Measurements from ENCODE around the gene DBR1.

DBR1 gene, protein sequence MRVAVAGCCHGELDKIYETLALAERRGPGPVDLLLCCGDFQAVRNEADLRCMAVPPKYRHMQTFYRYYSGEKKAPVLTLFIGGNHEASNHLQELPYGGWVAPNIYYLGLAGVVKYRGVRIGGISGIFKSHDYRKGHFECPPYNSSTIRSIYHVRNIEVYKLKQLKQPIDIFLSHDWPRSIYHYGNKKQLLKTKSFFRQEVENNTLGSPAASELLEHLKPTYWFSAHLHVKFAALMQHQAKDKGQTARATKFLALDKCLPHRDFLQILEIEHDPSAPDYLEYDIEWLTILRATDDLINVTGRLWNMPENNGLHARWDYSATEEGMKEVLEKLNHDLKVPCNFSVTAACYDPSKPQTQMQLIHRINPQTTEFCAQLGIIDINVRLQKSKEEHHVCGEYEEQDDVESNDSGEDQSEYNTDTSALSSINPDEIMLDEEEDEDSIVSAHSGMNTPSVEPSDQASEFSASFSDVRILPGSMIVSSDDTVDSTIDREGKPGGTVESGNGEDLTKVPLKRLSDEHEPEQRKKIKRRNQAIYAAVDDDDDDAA

DNA sequence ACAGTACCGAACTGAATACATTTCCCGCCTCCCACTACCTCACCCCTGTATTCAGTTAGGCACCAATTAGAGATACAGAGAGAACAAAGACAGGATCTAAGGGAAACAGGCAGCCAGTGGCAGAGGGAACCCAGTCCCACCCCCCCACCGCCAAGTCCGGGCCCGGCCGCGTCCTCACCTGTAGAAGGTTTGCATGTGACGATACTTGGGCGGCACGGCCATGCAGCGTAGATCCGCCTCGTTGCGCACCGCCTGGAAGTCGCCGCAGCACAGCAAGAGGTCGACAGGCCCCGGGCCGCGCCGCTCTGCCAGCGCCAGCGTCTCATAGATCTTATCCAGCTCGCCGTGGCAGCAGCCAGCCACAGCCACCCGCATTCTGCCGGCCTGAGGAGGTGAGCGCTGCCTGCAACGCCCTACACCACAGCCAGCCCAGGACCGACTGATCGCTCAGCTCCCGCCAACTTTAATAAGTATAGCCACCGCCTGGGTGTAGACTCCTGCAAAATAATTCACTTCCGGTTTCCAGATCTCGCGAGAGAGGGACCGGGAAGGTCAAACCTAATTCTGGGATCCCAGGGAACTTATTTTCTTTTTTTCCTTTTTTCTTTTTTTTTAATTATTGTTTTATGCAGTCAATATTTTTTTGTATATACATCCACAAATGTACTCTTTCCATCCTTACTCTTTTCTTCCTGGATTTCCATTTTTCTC is at the start of gene DBR1:
DBR1 (minus strand) TSS at position 501 of the 711 bp plus-strand sequence; CDS start at position 375, 126 bp downstream.
- FAIRE-seq: peak; percentile 82

DNA sequence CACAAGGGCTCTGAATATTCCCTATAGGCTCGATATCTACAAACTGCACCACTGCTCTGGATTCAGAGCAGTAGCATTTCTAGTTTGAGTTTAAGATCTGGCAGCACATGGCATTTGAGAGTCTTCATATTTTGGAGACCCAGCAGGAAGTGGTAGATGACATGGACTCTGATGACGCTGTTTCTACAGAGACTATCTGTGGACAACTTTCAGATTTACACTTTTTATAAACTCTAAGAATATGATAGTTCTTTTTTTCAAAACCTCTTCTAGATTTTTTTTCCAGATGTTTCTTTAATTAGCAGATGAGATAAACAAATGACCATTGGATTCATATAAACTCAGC is 48.2 kb upstream of the DBR1 start:
- FAIRE-seq: no peak

DNA sequence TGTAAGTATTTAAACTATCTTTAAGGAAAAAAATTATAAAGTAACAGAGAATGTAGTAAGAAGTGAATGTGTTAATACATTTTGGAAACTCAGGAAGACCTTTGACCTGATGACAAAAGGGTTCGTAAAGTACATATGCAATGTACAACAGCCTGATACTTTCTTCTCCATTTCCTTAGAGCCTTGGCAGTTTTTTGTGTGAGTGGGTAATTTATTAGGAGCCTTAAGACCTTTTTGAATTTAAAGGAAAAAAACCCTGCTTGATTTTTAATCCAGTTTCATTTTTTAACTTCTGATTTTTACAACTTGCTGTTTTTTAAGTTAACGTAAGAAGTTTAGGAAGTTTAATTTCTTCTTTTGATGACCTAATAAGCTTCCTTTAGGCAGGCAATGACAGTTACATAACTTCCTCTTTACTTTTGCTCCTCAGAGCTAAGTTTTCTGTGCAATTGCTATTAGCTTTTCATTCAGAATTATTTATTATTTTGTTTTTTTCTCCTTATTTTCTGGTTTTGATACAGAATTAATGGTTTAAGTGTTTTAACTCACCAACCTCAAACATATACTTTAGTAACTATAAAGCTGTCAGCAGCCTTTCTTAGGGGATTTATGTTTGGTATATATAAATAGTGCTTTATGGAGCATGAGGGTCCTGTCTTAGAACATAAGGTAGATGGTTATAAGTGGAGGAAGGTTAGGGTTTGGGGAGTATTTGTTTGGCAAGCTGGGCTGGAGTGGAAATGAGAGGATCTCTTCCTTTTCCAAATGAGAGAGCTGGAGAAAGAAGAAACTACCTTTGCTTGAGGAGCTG is 47.6 kb upstream of the DBR1 start:
- no peak for FAIRE-seq

DNA sequence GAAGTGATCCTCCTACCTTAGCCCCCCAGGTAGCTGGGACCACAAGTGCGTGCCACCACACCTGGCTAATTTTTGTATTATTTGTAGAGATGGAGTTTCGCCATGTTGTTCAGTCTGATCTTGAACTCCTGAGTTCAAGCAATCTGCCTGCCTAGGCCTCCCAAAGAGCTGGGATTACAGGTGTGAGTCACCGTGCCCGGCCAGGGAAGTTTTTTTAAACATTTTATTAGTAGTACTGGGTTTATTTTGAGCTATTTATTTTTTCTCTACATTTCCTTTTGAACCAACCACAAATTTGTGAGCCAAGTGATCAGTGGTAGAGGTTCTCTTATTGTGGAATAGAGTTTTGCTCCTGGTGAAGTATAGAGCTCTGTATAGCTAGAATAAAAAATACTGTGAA is 46.1 kb upstream of the DBR1 start:
- no peak for FAIRE-seq

DNA sequence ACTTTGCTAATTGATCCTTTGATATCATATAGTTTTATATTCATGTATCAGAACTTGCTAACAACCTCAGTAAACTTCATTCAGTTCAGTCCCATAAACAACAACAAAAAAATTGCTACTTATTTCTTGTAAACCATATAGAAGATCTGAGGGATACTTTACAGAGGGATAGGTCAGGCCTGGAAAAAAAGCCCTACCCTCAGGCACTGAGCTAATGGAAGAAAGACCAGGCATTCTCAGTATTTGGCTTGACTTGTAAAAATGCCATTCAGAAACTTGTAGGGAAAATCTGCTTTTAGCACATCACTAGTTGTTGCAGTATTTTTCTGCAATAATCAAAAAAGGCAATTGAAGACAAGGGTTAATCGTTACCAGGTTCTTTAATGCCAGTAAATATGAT is 45.5 kb upstream of the DBR1 start:
- FAIRE-seq: no peak

DNA sequence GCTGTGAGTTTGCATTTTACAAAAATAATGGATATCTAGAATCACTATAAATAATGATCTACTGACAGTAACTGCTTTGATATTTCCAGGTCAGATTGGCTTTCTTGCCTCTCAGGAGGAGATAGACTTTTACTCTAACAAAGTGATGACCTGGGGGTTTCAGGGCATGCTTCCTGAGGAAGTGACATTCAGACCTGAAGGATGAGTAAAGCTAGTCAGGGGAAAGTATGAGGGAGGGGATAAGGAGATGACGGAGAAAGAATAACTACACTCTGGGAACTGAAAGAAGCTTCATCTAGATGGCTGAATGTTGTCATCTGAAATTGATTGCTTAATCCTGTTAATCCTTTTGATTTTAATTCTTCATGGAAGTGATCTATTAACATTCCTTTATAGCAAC is 44.5 kb upstream of the DBR1 start:
- FAIRE-seq: no peak

DNA sequence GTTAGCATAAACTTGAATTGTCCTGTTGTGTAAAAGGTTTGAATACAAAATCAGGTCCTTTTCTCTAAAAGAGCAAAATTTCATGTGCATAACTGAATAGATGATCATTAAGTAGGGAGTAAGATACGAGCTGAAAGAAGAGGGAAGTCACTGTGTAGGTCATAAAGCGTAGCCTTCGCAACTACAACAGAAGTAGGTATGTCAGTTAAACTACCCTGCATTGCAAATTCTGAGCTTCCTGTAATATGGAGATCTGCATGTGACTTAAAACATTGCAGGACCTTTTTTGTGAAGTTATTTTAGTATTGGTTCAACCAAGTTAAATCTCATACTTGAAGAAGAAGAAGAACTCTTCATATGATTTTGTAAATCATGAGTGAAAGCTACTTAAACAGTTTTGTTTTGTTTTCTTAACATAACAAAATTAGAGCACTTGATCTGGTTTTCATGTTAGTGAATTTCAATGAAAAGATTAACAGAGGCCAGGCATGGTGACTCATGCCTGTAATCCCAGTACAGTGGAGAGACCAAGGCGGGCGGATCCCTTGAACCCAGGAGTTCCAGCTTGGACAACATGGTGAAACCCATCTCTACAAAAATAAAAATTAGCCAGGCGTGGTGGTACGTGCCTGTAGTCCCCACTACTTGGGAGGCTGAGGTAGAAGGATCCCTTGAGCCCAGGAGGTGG is 38.8 kb upstream of the DBR1 start:
- no peak for FAIRE-seq

DNA sequence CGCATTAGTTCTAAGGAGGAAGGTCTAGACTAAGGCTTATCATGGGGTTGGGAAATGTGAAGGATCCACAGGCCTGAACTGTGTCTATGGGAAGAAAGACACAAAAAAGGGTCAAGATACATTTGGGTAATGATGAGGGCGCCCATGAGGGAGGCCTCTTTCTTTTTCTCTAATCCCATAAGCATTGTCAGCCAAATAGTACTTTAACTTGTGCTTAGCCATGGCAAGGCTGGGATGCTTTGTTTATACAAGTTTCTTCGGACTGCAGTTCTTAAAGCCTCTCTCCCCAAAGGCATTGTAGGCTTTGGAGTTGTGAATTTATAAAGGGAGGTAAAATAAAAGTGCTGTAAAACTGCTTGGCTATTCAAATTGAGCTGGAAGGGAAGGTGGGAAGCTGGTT is 35.8 kb upstream of the DBR1 start:
- FAIRE-seq: no peak

DNA sequence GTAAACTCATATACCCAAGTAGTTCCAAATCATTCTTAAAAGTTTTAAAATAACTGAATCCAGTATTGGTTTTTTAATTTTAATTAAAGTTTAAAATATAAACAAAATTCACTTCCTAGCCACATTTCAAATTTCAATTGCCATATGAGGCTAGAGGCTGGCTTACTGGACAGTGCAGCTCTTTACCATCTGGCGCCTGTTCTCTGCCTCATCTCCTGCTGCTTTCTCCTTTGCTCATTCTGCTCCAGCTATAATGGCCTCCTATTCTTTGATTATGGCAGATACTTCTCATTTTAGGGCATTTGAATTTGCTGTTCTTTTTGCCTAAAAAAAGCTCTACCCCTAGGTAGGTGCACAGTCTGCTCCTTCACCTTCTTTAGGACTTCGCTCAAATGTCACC is 31.5 kb upstream of the DBR1 start:
- no peak for FAIRE-seq

DNA sequence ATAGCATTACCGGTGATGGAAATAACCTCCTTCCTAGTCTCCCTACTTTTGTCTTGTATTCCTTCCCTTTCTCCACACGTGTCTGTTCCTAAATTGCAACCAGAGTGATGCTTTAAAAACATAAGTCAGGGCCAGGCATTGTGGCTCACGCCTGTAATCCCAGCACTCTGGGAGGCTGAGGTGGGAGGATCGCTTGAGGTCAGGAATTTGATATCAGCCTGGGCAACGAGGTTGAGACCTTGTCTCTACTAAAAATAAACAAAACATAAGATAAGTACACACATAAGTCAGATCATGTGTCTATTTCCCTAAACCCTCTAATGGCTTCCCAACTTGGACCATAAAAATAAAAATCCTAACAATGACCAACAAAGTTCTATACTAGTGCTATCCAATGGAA is 30.8 kb upstream of the DBR1 start:
- no peak for FAIRE-seq

DNA sequence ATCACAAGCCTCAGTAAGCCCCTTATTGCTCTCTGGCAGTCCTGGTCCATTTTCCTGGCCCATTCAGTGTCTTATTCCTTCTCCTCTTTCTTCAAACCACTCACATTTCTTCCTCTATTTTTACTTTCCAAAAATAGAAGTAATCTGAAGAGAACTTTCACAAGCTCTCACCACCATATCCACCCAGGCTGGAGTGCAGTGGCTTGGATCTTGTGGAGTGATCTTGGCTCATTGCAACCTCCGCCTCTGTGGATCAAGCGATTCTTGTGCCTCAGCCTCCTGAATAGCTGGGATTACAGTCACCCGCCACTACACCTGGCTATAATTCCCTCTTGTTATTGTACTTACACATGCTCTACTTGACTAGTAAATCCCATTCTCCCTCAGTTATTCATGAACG is 29.2 kb upstream of the DBR1 start:
- no peak for FAIRE-seq

DNA sequence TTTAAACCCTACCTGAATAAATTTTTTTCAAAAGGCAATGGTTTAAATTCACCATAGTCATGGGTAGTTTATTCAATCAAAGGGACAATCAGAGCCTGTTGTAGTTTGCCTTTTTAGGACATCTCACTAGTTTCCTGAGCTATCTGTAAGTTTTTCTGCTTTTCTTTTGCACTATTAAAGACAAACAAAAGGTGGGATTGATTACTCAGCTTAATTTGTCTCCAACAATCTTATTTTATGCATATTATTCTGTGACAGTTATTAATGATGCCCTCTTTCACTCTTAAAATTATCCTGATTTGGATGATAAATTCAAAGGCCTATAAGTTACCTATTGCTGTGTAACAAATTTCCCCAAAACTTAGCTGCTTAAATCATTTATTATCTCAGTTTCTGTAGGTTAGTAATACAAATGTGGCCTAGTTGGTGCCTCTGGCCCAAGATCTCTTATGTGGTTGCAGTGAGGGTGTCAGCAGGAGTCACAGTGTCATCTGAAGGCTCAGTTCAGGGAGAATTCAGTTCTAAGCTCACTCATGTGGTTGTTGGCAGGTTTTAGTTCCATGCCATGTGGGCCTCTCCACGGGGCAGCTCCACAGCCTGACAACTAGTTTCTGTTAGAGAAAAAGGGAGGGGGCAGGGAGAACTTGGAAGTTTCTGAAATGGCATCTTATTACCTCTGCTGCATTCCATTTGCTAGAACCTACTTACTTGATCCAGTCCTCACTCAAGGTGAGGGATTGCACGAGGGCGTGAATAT is 28.4 kb upstream of the DBR1 start:
- no peak for FAIRE-seq

DNA sequence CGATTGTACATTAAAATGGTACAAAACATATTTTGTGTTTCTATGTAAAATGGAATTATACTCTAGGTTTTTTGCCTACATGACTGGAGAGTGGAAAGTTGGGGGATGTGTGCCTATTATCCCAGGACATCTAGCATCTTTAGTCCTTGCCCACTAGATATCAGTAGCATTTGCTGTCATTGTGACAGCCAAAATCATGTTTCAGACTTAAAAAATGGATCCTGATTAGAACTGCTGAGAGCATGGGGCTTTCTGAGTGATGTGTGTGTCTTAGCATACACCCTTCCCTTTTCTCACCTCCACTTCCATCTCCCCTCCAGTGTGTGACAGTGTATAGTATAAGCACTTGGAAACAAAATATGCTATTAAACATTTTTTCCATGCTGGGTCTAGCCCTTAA is 25.7 kb upstream of the DBR1 start:
- no peak for FAIRE-seq

DNA sequence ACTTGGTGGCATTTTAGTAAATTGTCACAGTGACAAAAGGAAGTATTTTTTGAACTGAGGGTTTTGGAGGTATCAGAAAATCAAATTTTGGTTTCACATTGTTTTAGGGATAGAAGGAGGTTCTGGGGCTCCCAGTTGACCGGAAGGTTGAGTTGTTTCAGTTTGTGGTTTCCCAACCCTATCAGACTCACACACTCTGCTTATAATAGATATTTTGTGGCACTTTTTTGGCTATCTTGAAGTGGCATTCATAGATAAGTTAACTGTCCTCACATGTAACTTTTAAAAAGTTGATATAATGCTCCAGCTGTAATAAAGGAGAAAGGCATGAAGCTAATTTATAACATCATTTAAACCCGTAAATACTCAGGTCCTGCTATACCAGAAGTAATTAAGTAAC is 25.1 kb upstream of the DBR1 start:
- no peak for FAIRE-seq

DNA sequence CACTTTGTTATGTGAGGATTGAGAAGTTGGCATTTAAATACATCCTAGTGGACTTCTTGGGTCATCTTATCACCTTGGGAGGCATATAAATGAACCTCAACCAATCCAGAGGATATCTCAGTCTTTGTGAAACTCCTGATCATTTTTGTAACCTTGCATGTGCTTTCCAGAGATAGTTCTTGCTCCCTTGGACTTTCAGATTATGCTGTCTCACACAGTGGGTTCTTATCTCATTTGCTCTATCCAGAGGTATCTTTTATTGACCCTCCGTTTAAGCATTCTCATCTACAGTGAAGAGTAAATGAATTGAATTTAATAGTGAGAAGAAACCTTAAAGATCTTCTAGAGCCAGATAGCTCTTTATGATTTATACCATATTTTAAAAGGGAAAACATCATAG is 22.8 kb upstream of the DBR1 start:
- no peak for FAIRE-seq

DNA sequence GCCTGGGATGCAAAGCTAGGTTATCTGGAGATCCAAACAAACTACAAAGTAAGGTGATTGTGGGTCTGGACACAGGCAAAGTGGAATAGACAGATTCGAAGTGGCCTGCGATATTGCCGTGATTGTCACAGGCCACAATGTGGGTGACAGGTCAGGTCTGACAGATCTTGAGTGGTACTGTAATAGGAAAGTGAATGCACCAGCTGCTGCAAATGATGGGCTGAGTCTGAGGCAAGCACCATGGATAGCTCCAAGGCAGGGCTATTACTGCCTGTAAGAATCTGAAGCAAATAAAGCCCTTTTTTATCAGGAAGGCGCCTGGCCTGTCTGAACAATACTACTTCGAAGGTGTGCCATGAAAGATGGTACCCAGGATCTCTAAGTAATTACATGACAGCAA is 22.3 kb upstream of the DBR1 start:
- FAIRE-seq: no peak

DNA sequence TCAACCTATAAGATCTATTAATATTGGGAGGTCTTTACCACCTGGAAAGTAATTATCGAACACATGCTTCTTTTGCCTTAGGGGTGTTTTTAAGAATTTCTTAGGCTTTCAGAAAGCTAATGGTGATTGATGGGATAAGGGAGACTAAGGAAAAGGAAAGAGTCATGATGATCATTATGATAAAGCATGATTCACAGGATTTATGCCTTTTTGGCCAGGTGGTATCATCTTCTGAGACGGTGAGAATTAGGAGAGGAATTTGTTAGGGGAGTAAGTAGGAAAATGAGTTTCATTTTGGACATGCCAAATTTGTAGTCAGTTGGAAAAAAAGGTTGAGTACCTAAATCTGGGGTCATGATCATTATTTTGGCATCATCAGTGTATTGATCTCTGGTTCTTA is 21.3 kb upstream of the DBR1 start:
- FAIRE-seq: no peak

DNA sequence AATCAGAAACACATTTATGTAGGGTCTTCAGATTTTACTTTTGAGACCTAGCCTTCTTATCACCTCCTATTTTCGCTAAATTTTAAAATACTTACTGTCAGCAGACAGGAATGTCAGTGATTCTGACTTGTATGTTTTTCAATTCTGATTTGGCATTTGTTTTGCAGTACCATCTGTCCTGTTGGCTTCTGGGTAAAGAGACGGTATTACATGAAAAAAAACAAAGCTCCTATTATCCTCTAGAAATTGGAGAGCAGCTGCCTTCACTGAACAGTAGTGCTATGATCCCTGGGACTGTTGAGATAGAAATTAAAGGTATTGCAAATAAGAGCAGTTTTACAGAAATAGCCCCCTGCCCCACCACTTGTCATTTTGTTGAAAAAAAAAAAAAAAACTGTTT is 20.8 kb upstream of the DBR1 start:
- no peak for FAIRE-seq

DNA sequence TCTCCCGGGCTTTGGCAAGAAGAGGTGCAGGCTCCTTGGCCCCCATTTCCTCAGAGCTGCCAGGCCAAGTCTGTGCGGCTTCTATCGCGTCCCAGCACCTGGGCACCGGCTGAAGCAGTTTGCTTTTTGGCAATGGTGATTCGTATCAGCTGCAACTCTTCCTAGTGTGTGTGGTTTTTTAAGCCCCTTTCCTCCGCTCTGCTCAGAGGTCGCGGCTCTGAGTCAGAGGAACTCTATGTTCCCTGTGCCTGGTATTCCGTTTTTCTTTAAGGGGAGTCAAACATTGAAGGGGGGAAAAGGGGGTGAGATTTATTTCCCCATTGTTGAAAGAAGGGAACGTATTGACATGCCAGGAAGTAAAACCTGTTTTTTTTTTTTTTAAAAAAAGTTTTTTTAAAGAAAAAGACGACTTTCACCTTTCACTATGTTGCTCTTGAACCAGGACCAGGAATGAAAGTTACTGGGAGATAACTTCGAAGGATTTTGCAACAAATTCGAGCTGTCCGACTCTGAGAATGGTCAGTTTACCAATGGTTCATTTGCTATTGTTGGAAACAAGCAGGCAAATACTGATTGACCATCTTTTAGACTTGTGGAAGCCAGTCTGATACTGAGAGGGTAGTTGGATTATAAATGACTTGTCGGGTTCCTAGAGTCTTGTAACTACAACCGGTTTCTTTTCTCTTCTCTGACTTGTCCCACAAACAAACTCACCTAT is 13.5 kb upstream of the DBR1 start:
- FAIRE-seq: no peak

DNA sequence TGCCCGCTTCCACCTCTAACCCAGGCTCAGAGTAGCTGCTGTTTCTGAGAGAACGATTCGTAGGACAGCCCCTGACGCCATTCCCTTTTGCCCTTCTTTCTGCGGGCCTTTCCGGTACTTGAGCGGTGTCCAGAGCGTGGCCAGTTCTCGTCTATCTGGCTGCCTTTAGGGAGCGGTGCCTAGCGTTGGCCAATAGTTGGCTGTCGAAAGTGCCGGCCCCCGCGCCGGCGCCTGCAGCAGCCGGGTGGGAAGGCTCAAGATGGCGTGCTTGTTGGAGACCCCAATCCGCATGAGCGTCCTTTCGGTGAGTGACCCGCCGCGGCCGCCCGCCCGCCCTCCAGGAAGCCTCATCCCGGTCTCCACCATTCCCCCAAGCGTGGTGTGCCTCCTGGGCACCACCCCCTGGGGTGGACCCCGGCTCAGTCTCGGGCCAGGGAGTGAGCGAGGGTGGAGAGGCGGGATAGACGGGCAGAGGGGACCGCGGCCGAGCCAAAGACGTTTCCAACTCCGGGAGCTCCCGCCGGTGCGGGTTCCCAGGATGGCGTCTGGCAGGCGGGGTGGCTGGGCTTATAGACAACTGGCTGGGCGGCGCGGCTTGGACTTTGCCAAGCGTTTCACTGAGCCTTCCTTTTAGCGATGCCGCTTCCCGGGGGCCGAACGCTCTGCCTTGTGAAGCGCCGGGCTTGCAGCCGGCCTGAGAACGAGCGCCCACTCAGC is 12.7 kb upstream of the DBR1 start, which contains the start of gene ARMC8:
ARMC8 (plus strand) TSS at position 6 of the 717 bp plus-strand sequence; CDS start at position 260, 254 bp downstream.
- FAIRE-seq: no peak

Data from A204.1 (cell line).